DND-41 (cell line): Measurements from ENCODE around the gene PTPRN2.

Experiments
- ATAC-seq: fragments of 200-7000 bp; cut with Tn5 transposase; 3 replicates; pipeline ENCODE4 v1.9.1; 2021; ENCODE audit warnings: low read depth; ENCODE audit not compliant: insufficient read depth
- DNase-seq: peaks from one replicate; pipeline ENCODE4 v3.0.0-alpha.2; 2020
- H2AFZ ChIP-seq: 2 replicates; pipeline ENCODE4 v1.6.0; 2012; ENCODE audit warnings: low read depth, low read length
- H3K27ac ChIP-seq: 2 replicates; pipeline ENCODE4 v1.5.1; 2012; ENCODE audit warnings: low read length, inconsistent platforms
- H3K27me3 ChIP-seq: fragments of 200-600 bp; sonication (generic); 2 replicates; pipeline ENCODE4 v1.6.0; 2012; ENCODE audit warnings: low read length, mild to moderate bottlenecking, inconsistent platforms; ENCODE audit not compliant: insufficient read depth, poor library complexity
- H3K36me3 ChIP-seq: 2 replicates; pipeline ENCODE4 v1.5.1; 2012; ENCODE audit warnings: low read length, inconsistent platforms; ENCODE audit not compliant: insufficient read depth
- H3K4me1 ChIP-seq: 2 replicates; pipeline ENCODE4 v1.5.1; 2012; ENCODE audit warnings: mild to moderate bottlenecking, low read length; ENCODE audit not compliant: insufficient read depth
- H3K4me2 ChIP-seq: 2 replicates; pipeline ENCODE4 v1.6.0; 2012; ENCODE audit warnings: mild to moderate bottlenecking, moderate library complexity, low read length, inconsistent platforms; ENCODE audit not compliant: insufficient read depth
- H3K4me3 ChIP-seq, 2 experiments: fragments of 200-600 bp in 1 of 2; shearing (Covaris generic) in 1 of 2; 2 replicates each; pipeline ENCODE4 v1.5.1; 2012 to 2016; ENCODE audit warnings: inconsistent platforms in 2 of 2, low read length in 2 of 2, mild to moderate bottlenecking in 2 of 2, low read depth in 1 of 2, moderate library complexity in 1 of 2
- H3K79me2 ChIP-seq: 2 replicates; pipeline ENCODE4 v1.6.0; 2012; ENCODE audit warnings: low read length, inconsistent platforms; ENCODE audit not compliant: insufficient read depth
- H3K9ac ChIP-seq: 2 replicates; pipeline ENCODE4 v1.6.0; 2012; ENCODE audit warnings: low read depth, mild to moderate bottlenecking, inconsistent platforms, low read length, moderate library complexity
- H3K9me3 ChIP-seq: 2 replicates; pipeline ENCODE4 v1.5.1; 2012; ENCODE audit warnings: low read length, moderate library complexity, mild to moderate bottlenecking, inconsistent platforms; ENCODE audit not compliant: insufficient read depth, severe bottlenecking
- H4K20me1 ChIP-seq: 2 replicates; pipeline ENCODE4 v1.6.0; 2012; ENCODE audit warnings: low read length; ENCODE audit not compliant: insufficient read depth
- CTCF ChIP-seq: IDR thresholded peaks from 2 replicates; pipeline ENCODE4 v1.5.1; 2012; ENCODE audit warnings: borderline replicate concordance, low read length, moderate library complexity, mild to moderate bottlenecking; ENCODE audit not compliant: poor library complexity, severe bottlenecking; ENCODE audit errors: extremely low read depth
- EZH2 ChIP-seq: IDR thresholded peaks from 3 replicates; pipeline ENCODE4 v1.6.1; 2012; ENCODE audit warnings: borderline replicate concordance, low read depth, mild to moderate bottlenecking, moderate library complexity, low read length, inconsistent platforms; ENCODE audit not compliant: severe bottlenecking

PTPRN2 gene

GRCh38 chr7:157653827-157654207, 933.8 kb downstream of the PTPRN2 start:
- H3K4me2 ChIP-seq: no peak overlapping the region
- H3K9me3 ChIP-seq: no peaks in the 10 kb centered on the region
- TF ChIP-seq CTCF (no peak), EZH2 (no peak)
- H3K27me3 ChIP-seq: no peaks in the 10 kb centered on the region
- H4K20me1 ChIP-seq: peaks cover 39% of the 10 kb centered on the region
- no peak overlapping the region for H2AFZ ChIP-seq
- H3K79me2 ChIP-seq: peaks cover 72% of the 10 kb centered on the region
- H3K36me3 ChIP-seq: peaks cover 77% of the 10 kb centered on the region
- no peak overlapping the region for H3K4me3 ChIP-seq
- no peak overlapping the region for H3K27ac ChIP-seq
- ATAC-seq: no peak
- no peak for DNase-seq
- no peak overlapping the region for H3K9ac ChIP-seq
- peaks cover 8% of the 10 kb centered on the region for H3K4me1 ChIP-seq

- H3K9me3 ChIP-seq: no peaks in the 10 kb centered on the region
- no peak overlapping the region for H3K4me2 ChIP-seq
- H3K79me2 ChIP-seq: peaks cover 66% of the 10 kb centered on the region
- TF ChIP-seq EZH2 (no peak), CTCF (no peak)
- H3K4me3 ChIP-seq: no peak overlapping the region
- peaks cover 1% of the 10 kb centered on the region; the same call in 1 of the 2 replicates for H3K4me1 ChIP-seq
- H3K27me3 ChIP-seq: no peaks in the 10 kb centered on the region
- ATAC-seq: no peak
- H3K27ac ChIP-seq: no peak overlapping the region
- H4K20me1 ChIP-seq: peaks cover 39% of the 10 kb centered on the region
- H3K36me3 ChIP-seq: peaks cover 82% of the 10 kb centered on the region
- H2AFZ ChIP-seq: no peak overlapping the region
- no peak overlapping the region for H3K9ac ChIP-seq
- DNase-seq: no peak
These were observed 934.4 kb downstream of the PTPRN2 start for GRCh38 chr7:157652954-157653826.

- peaks cover 33% of the 10 kb centered on the region for H4K20me1 ChIP-seq
- no peak overlapping the region for H3K4me2 ChIP-seq
- H3K36me3 ChIP-seq: peaks cover 82% of the 10 kb centered on the region
- H3K4me1 ChIP-seq: no peaks in the 10 kb centered on the region
- no peak overlapping the region for H2AFZ ChIP-seq
- ATAC-seq (no peak), DNase-seq (no peak)
- no peak for TF ChIP-seq CTCF
- no peak for TF ChIP-seq EZH2
- H3K9ac ChIP-seq: no peak overlapping the region
- no peak overlapping the region for H3K27ac ChIP-seq
- peaks cover 60% of the 10 kb centered on the region for H3K79me2 ChIP-seq
- no peak overlapping the region for H3K4me3 ChIP-seq
- no peaks in the 10 kb centered on the region for H3K27me3 ChIP-seq
- no peaks in the 10 kb centered on the region for H3K9me3 ChIP-seq
These were observed 935.3 kb downstream of the PTPRN2 start for GRCh38 chr7:157652161-157652953.
